ENCODE data around the gene ASF1B. TPM values are rescaled to one million over a fixed set of nuclear protein-coding genes. Genes with fewer than 3 reads are reported as not detected.

Gene ASF1B
- total and polyA plus RNA-seq, 2 donors (not counting 1 experiment from before 2014, with no cell fraction given), result 2.6 to 6.5 TPM

GRCh38 chr19:14138576-14139265, 2.3 kb upstream of the ASF1B start:
- no peak overlapping the region for H3K9ac ChIP-seq (ENCODE audit: insufficient read depth, low read length)
- H3K4me3 ChIP-seq (replicated peaks in 1 of 4; ENCODE audit: control extremely low read depth in 1 of 4, insufficient read depth in 1 of 4, low read depth in 3 of 4, low read length in 4 of 4), result peak overlapping the region in 1 of 4 experiments; percentile 1
- H3K36me3 ChIP-seq (ENCODE audit: control insufficient read depth, insufficient read depth, low read length), result no peaks in the 10 kb centered on the region
- no peaks in the 10 kb centered on the region for H4K20me1 ChIP-seq (ENCODE audit: control insufficient read depth, extremely low read depth, insufficient read depth, low read length)
- H3K4me1 ChIP-seq (ENCODE audit: control insufficient read depth, extremely low read depth, insufficient read depth, low read length), result peaks cover 5% of the 10 kb centered on the region
- H3K27ac ChIP-seq (ENCODE audit: insufficient read depth, low read length), result peak overlapping the region; percentile 17
- H2AFZ ChIP-seq (ENCODE audit: low read length), result no peak overlapping the region
- no peaks in the 10 kb centered on the region for H3K27me3 ChIP-seq (ENCODE audit: control insufficient read depth, insufficient read depth, low read length)
- DNase-seq (ENCODE audit: low read depth in 2 of 2), result peak; percentile 57 to 61
- peak overlapping the region; percentile 42 for H3K4me2 ChIP-seq (ENCODE audit: extremely low read depth, insufficient read depth, low read length)
- peaks cover 13% of the 10 kb centered on the region for H3K79me2 ChIP-seq (ENCODE audit: control insufficient read depth, insufficient read depth, low read length)
- no peaks in the 10 kb centered on the region for H3K9me3 ChIP-seq (ENCODE audit: control insufficient read depth, insufficient read depth, low read depth, low read length)
- TF ChIP-seq CTCF (conservative IDR thresholded peaks at IDR 0.05 in 1 of 2, IDR thresholded peaks at IDR 0.05 in 1 of 2; ENCODE audit: low read depth in 1 of 2, low read length in 2 of 2) (no peak), EZH2 (IDR thresholded peaks at IDR 0.05; ENCODE audit: low read length, missing control alignments) (no peak)

GRCh38 chr19:14135985-14136508, 342 bp downstream of the ASF1B start:
- peak overlapping the region; percentile 83 for H2AFZ ChIP-seq (ENCODE audit: low read length)

More at GRCh38 chr19:14135985-14136508, 342 bp downstream of the ASF1B start:
- Histone ChIP-seq H3K4me1 (ENCODE audit: control insufficient read depth, extremely low read depth, insufficient read depth, low read length) (peaks cover 5% of the 10 kb centered on the region), H3K9ac (ENCODE audit: insufficient read depth, low read length) (peak overlapping the region; percentile 55), H3K4me2 (ENCODE audit: extremely low read depth, insufficient read depth, low read length) (peak overlapping the region; percentile 89), H3K36me3 (ENCODE audit: control insufficient read depth, insufficient read depth, low read length) (no peaks in the 10 kb centered on the region), H3K79me2 (ENCODE audit: control insufficient read depth, insufficient read depth, low read length) (peaks cover 13% of the 10 kb centered on the region), H4K20me1 (ENCODE audit: control insufficient read depth, extremely low read depth, insufficient read depth, low read length) (no peaks in the 10 kb centered on the region), H3K9me3 (ENCODE audit: control insufficient read depth, insufficient read depth, low read depth, low read length) (no peaks in the 10 kb centered on the region), H3K27ac (ENCODE audit: insufficient read depth, low read length) (peak overlapping the region; percentile 52), H3K27me3 (ENCODE audit: control insufficient read depth, insufficient read depth, low read length) (no peaks in the 10 kb centered on the region), H3K4me3 (replicated peaks in 1 of 4; ENCODE audit: control extremely low read depth in 1 of 4, insufficient read depth in 1 of 4, low read depth in 3 of 4, low read length in 4 of 4) (peak overlapping the region; percentile 60 to 77 (median 73))
- no peak for DNase-seq (ENCODE audit: low read depth in 2 of 2)
- TF ChIP-seq EZH2 (IDR thresholded peaks at IDR 0.05; ENCODE audit: low read length, missing control alignments) (no peak), CTCF (conservative IDR thresholded peaks at IDR 0.05 in 1 of 2, IDR thresholded peaks at IDR 0.05 in 1 of 2; ENCODE audit: low read depth in 1 of 2, low read length in 2 of 2) (no peak)

All from fibroblast of lung (primary cell).